ENCODE data around the gene JKAMP.

GRCh38 chr14:59461891-59462290 lies 22.4 kb upstream of the JKAMP start:
- TF ChIP-seq CTCF (IDR thresholded peaks at IDR 0.05) (no peak), POLR2A (IDR thresholded peaks at IDR 0.05) (no peak)

All from upper lobe of left lung (tissue), 4 donors.